ENCODE measurements around the gene DCLK1.

DCLK1 gene

DNA sequence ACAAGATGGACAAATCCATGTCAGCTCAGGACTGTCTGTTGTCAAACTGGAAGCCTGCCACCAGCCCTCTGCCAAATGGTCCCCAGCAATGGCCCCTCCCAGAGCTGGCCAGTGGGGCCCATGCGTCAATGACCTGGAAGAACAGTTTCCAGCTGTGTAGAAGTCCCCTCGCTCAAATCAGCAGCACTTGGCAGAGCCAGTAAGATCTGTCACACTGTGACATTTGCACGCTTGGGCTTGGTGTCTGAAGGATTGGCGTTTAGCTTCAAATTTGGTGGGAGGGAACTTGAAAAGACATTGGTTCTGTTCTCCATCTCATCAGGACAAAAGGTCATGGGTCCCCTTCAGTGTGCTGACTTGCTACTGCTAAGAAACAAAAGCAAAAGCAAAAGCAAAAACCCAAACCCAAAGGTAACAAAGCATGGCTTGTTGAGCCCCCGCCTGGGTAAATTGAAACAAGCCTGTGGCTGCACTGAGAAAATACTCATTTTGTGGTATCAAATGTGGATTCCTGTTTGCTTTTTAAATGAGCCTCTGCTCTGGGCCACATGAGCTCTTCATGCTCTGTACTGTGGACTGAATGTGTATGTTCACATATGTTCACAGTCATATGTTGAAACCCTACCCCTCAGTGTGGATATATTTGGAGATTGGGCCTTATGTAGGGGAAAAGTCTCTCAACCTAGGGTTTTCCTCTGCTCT lies 401.1 kb downstream of the DCLK1 start:
- no peak for DNase-seq

DNA sequence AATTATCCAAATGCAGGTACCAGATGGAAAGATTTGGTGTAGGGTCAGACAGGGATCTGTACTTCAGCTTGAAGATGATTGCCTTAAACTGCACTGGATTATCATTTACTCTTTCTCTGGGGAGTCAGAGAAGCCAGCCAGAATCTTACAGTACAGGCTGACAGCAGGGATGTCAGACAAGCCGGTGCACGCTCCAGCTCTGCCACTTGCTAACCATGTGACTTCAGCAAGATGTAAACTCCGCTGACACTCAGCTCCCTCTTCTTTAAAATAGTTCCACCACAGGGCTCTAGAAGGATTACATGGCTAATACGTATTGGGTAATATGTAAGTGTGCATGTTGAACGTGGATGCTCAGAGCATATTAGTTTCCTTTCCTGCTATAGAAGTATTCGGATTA lies 403.3 kb downstream of the DCLK1 start:
- no peak for DNase-seq

- DNase-seq: no peak
These were observed 406.7 kb downstream of the DCLK1 start for GRCh38 chr13:35724446-35724845.

GRCh38 chr13:35723821-35724220 lies 407.4 kb downstream of the DCLK1 start:
- no peak for DNase-seq

GRCh38 chr13:35723053-35723461 lies 408.1 kb downstream of the DCLK1 start:
- DNase-seq: no peak

DNA sequence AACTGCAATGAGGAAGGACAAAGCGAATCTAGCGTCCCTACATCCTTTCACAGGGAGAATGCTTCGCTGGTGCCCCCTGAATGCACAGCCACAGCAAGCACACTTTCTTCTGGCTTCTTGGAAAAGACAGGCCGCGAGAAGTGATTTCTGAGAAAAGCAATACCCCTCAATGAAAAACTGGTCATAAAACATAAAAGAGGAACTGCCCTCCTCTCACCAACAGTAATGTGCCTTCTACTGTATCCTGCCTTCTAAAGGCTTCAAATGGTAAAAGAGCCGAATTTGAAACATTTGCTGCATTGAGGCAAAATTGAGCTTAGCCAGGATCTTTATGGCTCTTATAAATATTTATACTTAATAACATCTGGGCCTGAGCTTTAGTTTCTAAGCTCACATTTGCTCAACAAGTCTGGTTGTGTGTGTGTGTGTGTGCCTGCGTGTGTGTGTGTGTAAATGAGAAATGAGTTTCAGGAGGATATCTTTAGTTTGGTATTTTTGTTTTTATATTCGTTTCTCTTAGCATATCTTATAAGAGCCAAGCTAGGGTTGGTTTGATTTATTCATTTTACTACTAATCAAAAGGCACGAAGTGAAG lies 408.6 kb downstream of the DCLK1 start:
- DNase-seq: no peak

DNA sequence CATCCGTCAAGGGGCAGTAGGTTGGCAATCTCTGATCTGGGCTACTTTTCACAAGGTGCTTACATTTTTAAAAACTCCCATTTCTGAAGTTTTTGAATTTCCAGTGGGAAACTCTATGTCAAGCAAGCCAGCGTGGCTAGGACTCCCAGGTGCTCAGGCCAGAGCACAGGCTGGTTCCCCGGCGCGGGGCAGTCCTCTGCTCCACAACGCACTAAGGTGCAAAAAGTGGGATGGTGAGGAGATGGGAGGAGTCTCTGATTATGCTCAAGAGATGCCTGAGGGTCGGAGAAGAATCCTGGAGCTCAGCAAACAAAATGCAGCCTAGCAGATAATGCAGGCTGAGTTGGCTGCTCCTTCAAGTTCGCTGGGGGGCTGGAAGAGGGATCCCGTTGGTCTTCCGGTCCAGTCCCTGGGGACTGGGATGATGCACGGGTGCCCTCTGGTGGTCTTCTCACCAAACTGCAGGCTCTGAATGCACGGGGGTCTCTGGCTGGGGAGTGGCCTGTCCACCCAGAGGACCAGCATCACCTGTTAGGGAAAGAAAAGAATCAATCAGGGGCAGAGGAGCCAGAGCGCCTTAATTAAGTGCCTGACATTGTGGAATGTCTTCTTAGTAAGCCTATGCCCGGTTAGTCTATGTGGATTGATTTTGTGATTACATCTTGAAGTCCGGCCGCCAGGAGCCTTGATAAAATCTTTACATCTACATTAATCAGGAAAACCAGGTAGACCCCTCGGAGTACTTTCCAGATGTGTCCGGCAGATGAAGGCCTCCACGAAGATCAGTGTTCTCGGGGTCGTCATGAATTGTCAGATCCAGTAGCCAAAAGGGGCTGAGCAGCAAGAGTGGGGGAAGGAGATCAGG lies 410.3 kb downstream of the DCLK1 start:
- no peak for DNase-seq

- DNase-seq: no peak
These were observed 410.9 kb downstream of the DCLK1 start for GRCh38 chr13:35720290-35720689.

Data from NCI-H1048 (cell line).